CD4-positive, alpha-beta T cell treated with Interleukin-15 for 1 hour (primary cell): ENCODE data around the gene CAPN10.

Source experiments
- DNase-seq: peaks from one replicate; pipeline ENCODE4 v3.0.0-alpha.2; 2020

CAPN10 gene

DNA sequence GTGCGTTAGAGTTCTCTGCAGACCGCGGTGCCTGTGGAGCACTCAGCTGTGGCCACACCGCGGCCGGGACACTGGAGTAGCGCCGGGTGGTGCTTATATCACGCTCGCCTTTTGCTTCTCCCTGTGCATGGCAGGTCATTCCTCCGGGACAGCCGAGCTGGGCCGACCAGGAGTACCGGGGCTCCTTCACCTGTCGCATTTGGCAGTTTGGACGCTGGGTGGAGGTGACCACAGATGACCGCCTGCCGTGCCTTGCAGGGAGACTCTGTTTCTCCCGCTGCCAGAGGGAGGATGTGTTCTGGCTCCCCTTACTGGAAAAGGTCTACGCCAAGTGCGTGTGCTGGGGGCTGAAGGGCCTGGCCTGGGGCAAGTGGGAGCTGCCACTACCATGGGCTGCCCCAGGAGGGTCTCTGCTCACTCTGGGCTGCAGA lies 4.2 kb downstream of the CAPN10 start:
- no peak for DNase-seq

DNA sequence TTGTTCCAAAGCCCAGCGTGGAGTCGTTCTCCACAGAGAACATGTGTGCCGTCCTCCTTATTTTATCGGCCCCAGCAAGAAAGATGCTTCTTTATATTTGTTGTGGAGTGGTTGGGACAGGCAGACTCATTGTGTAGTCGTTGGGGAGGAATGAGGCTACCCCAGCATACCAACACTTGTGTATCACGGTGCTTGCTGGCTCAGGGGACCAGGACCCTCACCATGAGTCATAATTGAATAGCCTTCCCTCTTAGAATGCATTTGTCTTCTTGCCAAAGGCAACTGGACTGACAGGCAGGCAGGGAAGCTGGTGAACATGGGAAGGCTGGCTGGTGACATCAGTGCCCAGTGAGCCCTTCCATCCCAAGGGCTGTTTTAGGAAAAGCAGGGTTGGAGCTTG lies 4.7 kb downstream of the CAPN10 start:
- DNase-seq, result no peak

DNA sequence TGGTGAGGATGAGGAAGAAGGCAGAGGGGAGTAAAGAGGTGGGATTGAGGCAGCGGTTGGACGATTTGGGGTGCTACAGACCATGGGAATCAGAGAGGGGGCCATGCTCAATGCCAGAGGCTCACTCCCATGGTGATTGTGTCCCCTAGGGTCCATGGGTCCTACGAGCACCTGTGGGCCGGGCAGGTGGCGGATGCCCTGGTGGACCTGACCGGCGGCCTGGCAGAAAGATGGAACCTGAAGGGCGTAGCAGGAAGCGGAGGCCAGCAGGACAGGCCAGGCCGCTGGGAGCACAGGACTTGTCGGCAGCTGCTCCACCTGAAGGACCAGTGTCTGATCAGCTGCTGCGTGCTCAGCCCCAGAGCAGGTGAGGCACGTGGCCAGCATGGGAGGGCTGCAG lies 5.2 kb downstream of the CAPN10 start:
- no peak for DNase-seq

DNA sequence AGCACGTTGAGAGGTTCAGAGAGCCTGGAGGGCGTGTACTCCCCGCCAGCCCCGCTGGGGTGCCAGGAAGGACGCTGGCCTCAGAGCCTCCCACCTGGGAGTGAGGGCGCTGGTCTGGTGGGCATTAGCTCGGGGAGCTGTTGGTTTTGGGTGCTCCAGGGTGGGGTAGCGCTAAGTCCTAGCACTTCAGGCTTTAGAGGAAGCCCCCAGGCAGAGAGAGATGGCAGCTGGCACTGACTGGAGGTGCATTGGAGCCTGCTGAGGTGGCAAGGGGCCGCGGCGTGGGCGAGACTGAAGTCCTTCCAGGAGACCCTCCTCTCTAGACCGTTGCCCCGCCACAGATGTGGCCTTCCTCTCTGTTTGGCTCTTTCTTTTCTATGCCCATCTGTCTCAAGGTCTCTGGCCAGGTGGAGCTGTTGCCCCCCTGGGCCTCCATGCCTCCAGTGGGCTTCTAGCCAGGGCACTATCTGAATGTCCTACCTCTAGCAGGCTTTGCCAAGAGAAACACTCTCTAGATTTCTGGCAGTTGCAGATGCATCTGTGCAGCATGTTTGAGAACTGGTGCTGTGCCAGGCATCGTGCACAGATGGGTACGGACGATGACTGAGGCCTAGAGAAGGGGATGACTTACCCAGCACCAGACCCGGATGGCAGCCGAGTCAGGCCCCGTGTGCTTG lies 6.6 kb downstream of the CAPN10 start:
- no peak for DNase-seq

DNA sequence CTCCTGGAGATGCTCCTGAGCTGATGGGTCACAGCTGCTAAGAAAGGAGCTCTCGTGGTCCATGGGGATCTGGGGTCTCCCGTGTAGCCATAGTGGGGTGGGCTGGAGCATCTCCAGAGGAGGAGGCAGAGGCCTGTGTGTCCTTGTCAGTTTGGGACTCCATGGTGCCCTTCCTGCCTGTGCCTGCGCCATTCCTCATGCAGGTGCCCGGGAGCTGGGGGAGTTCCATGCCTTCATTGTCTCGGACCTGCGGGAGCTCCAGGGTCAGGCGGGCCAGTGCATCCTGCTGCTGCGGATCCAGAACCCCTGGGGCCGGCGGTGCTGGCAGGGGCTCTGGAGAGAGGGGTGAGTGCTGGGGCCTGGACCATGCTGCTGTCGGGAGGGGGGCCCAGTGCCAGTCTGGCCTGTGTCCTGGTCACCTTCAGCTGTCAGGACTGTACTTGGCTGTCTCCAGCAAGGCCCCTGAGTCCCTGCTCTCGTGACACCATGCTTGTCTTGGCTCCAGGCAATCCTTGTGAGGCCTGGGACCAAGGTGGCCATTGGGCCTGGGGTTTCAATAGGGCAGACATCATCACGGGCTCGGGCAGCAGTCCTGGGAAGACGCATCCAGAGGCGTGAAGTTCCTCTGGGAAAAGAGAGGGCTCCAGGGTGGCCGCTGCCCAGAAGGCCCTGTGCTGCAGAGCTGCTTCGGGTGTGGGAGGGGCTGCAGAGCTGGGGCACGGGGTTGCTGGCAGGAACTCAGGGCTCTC lies 7.3 kb downstream of the CAPN10 start:
- DNase-seq, result peak; percentile 16

DNA sequence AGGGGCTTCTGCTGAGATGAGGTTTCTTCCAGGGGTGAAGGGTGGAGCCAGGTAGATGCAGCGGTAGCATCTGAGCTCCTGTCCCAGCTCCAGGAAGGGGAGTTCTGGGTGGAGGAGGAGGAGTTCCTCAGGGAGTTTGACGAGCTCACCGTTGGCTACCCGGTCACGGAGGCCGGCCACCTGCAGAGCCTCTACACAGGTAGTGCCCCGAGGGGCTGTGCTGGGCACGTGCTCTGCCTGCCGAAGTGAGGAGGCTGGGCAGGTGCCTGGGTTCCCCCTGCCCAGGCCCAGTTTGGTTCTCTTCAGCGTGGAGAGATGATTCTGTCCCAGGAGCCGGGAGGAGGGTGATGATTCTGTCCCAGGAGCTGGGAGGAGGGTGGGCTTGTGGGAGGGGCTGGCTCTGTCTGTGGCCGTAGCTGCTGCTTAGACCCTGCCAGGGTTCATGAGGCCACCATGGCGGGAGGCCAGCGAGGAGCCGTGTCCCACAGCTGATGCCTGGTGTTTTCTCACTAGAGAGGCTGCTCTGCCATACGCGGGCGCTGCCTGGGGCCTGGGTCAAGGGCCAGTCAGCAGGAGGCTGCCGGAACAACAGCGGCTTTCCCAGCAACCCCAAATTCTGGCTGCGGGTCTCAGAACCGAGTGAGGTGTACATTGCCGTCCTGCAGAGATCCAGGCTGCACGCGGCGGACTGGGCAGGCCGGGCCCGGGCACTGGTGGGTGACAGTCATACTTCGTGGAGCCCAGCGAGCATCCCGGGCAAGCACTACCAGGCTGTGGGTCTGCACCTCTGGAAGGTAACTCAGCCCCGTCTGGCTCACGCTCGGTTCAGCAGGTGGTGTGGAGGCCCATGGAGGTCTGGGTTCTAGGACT lies 8.2 kb downstream of the CAPN10 start:
- DNase-seq, result peak; percentile 12

DNA sequence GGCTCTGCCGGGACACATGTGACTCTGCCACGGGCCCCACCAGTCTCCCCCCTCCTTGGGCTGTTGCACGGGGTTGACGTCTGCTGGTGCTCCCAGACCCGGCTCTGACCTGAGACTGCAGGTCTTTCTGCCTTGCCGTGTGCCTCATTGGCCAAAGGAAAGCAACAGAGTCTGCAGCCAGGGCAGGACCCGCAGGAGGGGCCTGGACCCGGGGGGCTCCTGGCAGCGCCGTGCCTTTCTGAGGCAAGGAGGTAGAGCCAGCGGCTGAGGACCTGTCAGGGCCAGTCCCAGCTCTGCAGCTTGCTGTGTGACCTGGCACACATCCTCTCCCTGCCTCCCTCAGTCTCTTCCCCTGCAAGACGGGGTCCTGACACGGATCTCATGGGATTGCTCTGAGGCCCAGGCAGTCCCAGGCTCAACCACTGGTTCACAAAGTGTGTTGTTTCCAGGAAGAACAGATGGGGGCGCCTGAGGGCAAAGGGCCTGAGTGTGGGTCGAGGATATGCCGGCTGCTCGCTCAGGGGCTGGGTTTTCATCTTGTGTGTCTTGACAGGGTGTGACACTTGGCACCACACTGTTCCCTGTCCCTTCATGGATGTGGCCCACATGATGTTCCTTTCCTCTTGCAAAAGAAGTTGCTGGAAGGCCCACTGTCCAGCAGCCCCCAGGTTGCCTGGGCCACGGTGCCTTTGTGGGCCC lies 9.0 kb downstream of the CAPN10 start:
- DNase-seq, result peak; percentile 33

DNA sequence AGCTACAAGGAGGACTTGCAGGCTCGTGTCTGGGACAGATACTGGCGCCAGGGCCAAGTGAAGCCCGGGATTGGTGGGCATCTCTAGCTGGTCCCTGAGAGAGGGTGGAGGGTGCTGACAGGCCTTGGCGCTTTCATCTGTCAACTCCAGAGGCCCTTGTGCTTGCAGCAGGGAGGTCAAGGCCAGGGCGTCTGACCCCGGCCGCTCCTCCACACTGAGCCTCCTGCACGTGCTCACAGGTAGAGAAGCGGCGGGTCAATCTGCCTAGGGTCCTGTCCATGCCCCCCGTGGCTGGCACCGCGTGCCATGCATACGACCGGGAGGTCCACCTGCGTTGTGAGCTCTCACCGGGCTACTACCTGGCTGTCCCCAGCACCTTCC lies 9.5 kb downstream of the CAPN10 start:
- no peak for DNase-seq

DNA sequence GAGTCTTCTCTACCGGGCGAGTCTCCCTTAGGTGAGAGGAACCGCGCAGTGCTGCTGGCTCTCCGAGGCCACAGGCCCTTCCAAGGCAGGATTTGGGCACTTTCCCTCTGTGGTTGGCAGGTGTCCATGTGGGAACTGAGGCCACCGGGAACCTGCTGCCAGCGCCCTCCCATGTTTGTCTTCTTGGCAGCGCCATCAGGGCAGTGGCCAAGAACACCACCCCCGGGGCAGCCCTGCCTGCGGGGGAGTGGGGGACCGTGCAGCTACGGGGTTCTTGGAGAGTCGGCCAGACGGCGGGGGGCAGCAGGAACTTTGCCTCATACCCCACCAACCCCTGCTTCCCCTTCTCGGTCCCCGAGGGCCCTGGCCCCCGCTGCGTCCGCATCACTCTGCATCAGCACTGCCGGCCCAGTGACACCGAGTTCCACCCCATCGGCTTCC lies 10.0 kb downstream of the CAPN10 start:
- DNase-seq, result peak; percentile 10

DNA sequence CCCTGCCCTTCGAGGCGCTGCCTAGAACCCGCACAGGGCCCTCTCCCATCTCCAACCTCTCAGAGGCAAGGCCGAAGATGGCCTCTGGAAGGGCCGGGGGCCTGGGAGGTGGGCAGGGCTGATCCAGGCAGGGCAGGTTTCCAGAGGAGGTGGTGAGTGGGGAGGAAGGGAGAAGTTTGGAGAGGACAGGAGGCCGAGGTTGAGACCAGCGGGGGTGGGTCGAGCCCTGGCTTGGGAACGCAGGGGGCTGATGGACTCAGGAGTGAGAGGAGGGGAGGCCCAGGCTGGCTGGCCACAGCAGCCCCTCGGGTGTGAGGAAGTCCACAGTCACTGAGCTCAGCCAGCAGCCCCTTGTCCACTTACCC lies 10.5 kb downstream of the CAPN10 start:
- DNase-seq, result no peak

DNA sequence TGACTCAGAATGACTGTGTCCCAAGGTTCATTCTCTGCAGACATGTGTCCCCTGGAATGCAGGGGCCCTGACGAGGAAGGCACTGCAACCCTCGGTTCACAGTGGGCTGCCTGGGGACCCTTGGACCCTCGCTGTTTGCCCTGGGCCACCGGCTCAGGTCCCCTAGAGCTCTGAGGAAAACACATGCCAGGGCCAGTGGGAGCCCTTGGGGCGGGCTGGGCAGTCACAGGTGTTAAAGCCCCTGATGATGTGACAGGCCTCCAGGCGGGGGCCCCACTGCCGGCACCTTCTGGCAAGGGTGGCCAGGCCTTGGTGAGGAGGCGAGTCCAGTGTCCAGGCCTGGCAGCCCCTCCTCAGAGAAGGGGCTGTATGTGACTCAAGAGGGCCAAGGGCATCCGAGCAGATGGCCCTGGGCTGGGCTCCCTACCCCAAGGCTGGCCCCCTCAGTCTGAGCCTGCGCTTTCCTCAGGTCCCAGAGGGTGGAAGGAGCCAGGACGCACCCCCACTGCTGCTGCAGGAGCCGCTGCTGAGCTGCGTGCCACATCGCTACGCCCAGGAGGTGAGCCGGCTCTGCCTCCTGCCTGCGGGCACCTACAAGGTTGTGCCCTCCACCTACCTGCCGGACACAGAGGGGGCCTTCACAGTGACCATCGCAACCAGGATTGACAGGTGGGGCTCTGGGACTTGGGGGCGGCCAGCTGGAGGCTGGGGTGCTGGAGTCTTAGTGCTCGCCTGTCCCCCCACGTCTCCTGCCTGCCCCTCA lies 11.1 kb downstream of the CAPN10 start:
- DNase-seq, result no peak

DNA sequence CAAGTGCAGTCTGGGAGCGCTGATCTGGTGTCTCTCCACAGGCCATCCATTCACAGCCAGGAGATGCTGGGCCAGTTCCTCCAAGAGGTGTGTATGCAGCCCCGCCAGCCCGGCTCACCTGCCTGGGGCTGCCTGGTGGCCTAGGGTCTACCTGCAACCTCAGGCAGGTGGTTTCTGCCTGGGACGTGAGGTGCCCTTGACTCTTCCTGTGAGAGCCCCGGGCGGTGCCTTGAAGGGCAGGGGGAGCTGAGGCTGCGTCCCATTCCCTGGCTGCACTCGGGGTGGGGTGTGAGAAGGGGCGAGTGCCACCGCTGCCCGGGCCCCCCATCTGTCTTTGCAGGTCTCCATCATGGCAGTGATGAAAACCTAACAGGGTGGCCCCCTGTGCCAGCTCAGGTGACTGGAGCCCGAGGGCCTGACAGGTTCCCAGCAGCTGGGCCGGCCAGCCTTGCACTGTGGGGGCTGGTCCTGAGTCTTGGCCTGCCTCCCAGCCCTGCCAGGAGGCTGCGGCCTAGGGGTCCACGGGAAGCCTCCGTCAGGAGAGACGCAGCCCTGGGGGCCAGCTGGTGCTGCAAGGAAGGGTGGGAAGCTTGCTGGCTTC lies 11.9 kb downstream of the CAPN10 start:
- DNase-seq, result peak; percentile 15

DNA sequence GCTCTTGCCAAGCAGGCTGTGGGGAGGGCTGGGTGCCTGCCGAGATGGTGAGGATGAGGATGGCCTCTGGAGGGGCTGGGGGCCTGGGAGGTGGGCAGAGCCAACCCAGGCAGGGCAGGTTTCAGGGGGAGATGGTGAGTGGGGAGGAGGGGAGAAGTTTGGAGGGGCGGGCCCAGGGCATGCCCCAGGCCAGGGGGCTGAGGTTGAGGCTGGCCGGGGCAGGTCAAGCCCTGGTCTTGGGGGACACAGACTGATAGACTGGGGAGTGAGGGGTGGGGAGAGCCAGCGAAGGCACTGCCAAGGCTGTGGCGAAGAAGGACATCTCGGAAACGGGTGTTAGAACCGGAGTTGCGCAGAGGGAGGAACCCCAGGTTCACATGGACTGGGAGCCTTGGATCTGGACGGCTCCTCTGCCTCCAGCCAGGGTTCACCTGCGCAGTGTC lies 12.6 kb downstream of the CAPN10 start:
- peak; percentile 10 for DNase-seq

DNA sequence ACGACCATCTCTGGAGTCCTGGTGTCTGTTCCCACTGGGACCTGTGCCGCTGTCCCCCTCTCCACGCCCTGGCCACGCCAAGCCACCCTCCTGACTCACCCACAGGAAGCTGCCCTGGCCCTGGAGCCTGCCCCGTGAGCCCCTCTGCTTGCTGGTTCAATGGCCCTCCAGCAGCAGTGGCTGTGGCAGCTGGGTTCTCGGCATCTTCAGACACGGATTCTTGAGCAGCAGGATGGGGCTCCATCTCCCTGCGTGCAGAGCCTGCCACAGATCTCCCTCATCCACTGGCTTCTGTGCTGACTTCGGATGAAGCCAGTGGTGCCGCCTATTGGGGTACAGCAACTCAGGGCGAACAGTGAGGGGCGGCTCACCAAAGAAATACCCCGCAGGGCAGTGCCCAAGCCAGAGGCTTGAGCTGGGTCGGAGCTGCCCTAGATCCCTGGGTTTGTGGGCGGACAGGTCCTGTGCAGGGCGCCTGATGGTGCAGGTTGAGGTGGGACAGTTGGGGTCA lies 14.0 kb downstream of the CAPN10 start:
- peak; percentile 6 for DNase-seq

DNA sequence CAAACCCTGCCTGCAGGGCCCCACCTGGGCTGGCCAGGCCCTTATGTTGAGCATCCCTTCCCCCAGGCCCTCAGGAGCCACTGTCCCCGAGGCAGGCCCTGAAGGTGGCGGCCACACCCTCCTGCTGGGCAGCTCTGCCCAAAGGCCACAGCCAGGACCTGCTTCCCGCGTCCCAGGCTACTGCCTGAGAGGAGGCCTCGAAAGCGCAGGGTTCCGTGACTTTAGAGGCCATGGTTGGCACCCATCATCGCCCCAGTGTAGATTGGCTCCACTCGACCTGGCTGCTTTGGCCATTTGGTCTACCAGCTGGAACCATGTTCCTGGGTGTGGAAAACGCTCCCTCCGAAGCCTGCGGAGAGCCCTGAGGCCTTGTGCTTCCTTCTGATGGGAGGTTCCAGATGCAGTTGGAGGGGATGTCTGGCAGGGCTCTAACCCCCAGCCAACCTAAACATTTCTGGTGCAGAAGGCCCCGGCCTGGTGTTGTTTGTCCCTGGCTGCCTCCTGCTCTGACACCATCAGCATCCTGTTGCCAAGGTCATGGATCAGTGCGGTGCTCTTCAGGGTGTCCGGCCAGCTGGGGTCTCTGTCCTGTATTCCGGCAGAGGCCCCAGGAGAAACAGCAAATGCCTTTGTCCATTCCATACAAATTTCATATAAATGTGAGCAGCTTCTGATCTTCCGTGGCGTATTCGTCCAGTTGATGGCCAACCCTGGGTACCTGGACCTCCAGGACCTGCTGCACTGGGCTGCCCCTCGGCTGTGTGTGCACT lies 14.7 kb downstream of the CAPN10 start:
- peak; percentile 5 for DNase-seq

DNA sequence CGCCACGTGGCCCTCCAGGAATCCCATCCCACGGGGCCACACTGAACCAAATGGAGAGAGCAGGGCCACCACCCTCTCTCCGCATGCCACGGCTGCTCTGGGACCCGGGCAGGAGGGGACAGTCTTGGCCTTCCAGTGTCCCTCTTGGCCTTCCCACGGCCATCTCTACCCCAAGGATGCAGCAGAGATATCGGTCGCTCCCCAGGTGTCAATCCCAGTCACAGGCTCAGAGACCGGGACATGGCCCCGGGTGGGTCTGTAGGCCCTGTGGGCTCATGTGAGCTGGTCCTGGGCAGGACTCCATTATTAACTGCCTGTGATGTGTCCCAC lies 15.3 kb downstream of the CAPN10 start:
- DNase-seq, result no peak

DNA sequence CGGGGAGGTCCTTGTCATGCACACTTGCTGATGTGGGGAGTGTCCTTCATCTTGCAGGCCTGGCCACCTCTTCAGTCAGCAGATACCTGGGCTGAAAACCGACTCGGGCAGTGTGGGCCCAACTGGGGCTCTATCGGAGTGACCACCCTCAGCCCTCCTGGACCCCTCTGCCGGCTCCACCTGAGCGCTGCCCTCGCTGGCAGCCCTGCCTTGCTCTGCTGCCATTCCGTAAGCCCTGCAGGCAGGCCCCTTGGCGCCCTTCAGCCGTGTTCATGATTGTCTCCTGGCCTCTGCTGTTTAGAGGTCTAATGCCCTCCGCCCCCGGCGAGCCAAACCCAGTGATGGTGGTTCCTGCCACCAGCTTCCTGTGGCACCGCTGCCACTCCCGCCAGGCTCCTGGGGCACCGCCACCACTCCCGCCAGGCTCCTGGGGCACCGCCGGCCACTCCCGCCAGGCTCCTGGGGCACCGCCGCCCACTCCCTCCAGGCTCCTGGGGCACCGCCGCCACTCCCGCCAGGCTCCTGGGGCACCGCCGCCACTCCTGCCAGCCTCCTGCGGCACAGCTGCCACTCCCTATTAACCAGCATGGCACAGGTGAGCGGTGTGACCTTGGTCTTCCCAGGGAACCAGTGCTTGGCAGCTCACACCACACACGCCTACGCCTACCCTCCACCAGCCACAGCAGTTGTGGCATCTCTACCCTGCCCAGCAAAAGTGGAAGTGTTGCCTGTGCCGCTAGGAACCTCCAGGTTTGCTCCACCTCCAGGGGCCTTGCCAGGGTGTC lies 15.9 kb downstream of the CAPN10 start:
- DNase-seq, result peak; percentile 14

DNA sequence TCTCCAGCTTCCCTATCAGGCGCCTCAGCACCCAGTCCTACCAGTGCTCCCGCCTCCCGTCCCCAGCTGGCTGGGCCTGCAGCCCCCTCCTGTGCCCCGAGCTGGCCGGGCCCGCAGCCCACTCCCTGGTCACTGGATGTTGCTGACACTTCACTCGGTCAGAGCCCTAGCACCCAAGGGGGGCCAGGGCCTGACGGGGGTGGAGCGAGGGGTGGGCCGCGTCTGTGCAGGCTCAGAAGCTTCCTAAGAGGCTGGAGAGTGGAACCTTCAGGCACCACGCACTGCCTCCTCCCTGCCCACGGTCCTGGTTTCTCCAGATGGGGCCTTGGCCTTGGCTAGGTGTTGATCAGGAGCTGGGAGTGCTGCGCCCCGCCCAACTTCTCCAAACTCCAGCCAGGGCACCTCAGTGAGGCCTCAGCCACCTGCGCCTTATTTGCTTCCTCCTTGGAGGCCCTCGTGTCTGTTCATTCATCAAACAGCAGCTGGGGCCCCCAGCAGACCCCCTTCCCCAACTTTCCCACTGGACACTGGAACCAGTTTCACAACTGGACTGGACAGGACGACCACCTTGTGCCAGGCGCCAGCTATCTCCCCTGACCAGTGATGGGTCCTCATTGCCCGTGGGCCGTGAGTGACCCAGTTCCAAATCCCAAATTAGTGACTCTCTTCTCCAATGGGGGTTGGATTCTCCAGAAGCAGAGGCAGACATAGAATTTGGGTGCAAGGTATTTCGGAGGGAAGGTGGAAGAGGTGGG lies 16.7 kb downstream of the CAPN10 start:
- DNase-seq, result peak; percentile 12

DNA sequence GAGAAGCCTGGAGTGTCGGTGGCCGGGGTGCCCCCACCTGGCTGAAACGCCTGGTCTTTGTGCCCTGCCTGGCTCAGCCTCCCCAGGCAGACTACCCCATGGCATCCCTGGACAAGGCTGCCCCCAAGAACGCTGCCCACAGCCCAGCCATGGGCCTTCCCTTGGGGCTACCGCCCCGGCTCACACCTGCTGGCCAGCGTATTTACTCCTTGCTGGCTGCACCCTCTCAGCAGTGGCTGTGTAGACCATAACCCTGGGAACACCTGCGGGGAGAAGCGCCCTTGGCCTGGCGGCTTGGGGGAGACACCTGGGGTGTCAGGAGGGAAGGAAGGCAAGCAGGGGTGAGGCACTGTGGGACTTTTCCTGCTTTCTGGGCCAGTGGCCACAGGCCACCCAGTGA lies 17.3 kb downstream of the CAPN10 start:
- no peak for DNase-seq
